Right lobe of liver (tissue), 4 donors: ENCODE data around the gene TMEM175.

ENCODE experiments used
- POLR2A ChIP-seq: fragments of 450-650 bp; IDR thresholded peaks from one replicate; pipeline ENCODE4 v1.6.1; 2017; ENCODE audit warnings: antibody characterized with exemption, mild to moderate bottlenecking
- TF ChIP-seq, protein P1 (sequence below), 4 donors: fragments of 200-600 bp in 3 of 4; fragments of 450-650 bp in 1 of 4; IDR thresholded peaks; one replicate each; pipeline versions ENCODE4 v1.5.1 to v1.8.0; 2016 to 2022; ENCODE audit warnings: antibody characterized with exemption in 4 of 4, mild to moderate bottlenecking in 2 of 4
- donor health status: DM: no; HTN: no; CAD: no.
- donor health status: DM: no; HTN: no; CAD: no.
- donor health status: DM: no; HTN: yes; CAD: no.

GRCh38 chr4:978957-979701 lies 46.9 kb downstream of the TMEM175 start:
- TF ChIP-seq, protein P1, sequence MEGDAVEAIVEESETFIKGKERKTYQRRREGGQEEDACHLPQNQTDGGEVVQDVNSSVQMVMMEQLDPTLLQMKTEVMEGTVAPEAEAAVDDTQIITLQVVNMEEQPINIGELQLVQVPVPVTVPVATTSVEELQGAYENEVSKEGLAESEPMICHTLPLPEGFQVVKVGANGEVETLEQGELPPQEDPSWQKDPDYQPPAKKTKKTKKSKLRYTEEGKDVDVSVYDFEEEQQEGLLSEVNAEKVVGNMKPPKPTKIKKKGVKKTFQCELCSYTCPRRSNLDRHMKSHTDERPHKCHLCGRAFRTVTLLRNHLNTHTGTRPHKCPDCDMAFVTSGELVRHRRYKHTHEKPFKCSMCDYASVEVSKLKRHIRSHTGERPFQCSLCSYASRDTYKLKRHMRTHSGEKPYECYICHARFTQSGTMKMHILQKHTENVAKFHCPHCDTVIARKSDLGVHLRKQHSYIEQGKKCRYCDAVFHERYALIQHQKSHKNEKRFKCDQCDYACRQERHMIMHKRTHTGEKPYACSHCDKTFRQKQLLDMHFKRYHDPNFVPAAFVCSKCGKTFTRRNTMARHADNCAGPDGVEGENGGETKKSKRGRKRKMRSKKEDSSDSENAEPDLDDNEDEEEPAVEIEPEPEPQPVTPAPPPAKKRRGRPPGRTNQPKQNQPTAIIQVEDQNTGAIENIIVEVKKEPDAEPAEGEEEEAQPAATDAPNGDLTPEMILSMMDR (IDR thresholded peaks at IDR 0.05) = no peak
- no peak for TF ChIP-seq POLR2A
